ENCODE data around the gene C10orf62. TPM values are rescaled to one million over a fixed set of nuclear protein-coding genes. Genes with fewer than 3 reads are reported as not detected.

C10orf62 gene
- total RNA-seq, 1 experiment from 2014 or later, result not detected

- H3K4me3 ChIP-seq (ENCODE audit: low read depth, low read length), result no peak overlapping the region
- no peak for TF ChIP-seq CTCF (IDR thresholded peaks at IDR 0.05; ENCODE audit: insufficient read depth in 1 of 2, low read depth in 1 of 2, low read length in 1 of 2, severe bottlenecking in 1 of 2, unreplicated experiment in 1 of 2)
- CTCF ChIA-PET, result no interaction called here
- Mint-ChIP-seq H3K4me3 (ENCODE audit: unreplicated experiment) (no peak overlapping the region), H3K27ac (ENCODE audit: unreplicated experiment) (no peak overlapping the region), H3K36me3 (ENCODE audit: insufficient read depth, unreplicated experiment) (no peaks in the 10 kb centered on the region), H3K4me1 (ENCODE audit: low read depth, unreplicated experiment) (peaks cover 7% of the 10 kb centered on the region), H3K9me3 (ENCODE audit: unreplicated experiment) (no peaks in the 10 kb centered on the region), H3K27me3 (ENCODE audit: insufficient read depth, unreplicated experiment) (no peaks in the 10 kb centered on the region)
- DNase-seq, result no peak
- no TSS peak for BruUV-seq (replicated peaks)
- POLR2A ChIA-PET, result no interaction called here
- H3K9me3 ChIP-seq, result no peaks in the 10 kb centered on the region
- H3K4me1 ChIP-seq, result peaks cover 13% of the 10 kb centered on the region
- H3K36me3 ChIP-seq (ENCODE audit: control insufficient read depth, insufficient read depth, low read length), result no peaks in the 10 kb centered on the region
- no peaks in the 10 kb centered on the region for H3K27me3 ChIP-seq (replicated peaks; ENCODE audit: control insufficient read depth, insufficient read depth, low read length)
- intact Hi-C loops (cut with micrococcal nuclease; ENCODE audit: unreplicated experiment), result no loop called here
These were observed 694 bp downstream of the C10orf62 start for GRCh38 chr10:97590082-97590747.

- H3K27me3 Mint-ChIP-seq (ENCODE audit: insufficient read depth, unreplicated experiment), result no peaks in the 10 kb centered on the region
- H3K27ac Mint-ChIP-seq (ENCODE audit: unreplicated experiment), result no peak overlapping the region
- CTCF ChIA-PET, result interaction anchor here (1.0 kb wide), 1 partner anchor 19 kb away, joined by 3 read pairs; the partner anchor contains the start of gene ANKRD2
- peaks cover 2% of the 10 kb centered on the region for H3K4me1 Mint-ChIP-seq (ENCODE audit: low read depth, unreplicated experiment)
- DNase-seq, result no peak
- intact Hi-C loops (cut with micrococcal nuclease; ENCODE audit: unreplicated experiment), result no loop called here
- no peaks in the 10 kb centered on the region for H3K36me3 Mint-ChIP-seq (ENCODE audit: insufficient read depth, unreplicated experiment)
- H3K9me3 Mint-ChIP-seq (ENCODE audit: unreplicated experiment), result no peaks in the 10 kb centered on the region
- no peak for TF ChIP-seq CTCF (IDR thresholded peaks at IDR 0.05; ENCODE audit: insufficient read depth in 1 of 2, low read depth in 1 of 2, low read length in 1 of 2, severe bottlenecking in 1 of 2, unreplicated experiment in 1 of 2)
- Histone ChIP-seq H3K4me1 (peaks cover 8% of the 10 kb centered on the region; the same call in 1 of the 2 replicates), H3K27me3 (replicated peaks; ENCODE audit: control insufficient read depth, insufficient read depth, low read length) (no peaks in the 10 kb centered on the region), H3K4me3 (ENCODE audit: low read depth, low read length) (no peak overlapping the region), H3K9me3 (no peaks in the 10 kb centered on the region), H3K36me3 (ENCODE audit: control insufficient read depth, insufficient read depth, low read length) (no peaks in the 10 kb centered on the region)
- no peak overlapping the region for H3K4me3 Mint-ChIP-seq (ENCODE audit: unreplicated experiment)
- POLR2A ChIA-PET, result no interaction called here
- BruUV-seq (replicated peaks), result no TSS peak
These were observed 1.4 kb downstream of the C10orf62 start for GRCh38 chr10:97590748-97591495.

GRCh38 chr10:97593421-97593820, 3.9 kb downstream of the C10orf62 start:
- H3K4me1 ChIP-seq, result peaks cover 5% of the 10 kb centered on the region; the same call in 1 of the 2 replicates
- no peak for TF ChIP-seq CTCF (IDR thresholded peaks at IDR 0.05; ENCODE audit: insufficient read depth in 1 of 2, low read depth in 1 of 2, low read length in 1 of 2, severe bottlenecking in 1 of 2, unreplicated experiment in 1 of 2)
- H3K4me3 ChIP-seq (ENCODE audit: low read depth, low read length), result no peak overlapping the region
- no TSS peak for BruUV-seq (replicated peaks)
- no peak for DNase-seq
- Mint-ChIP-seq H3K4me3 (ENCODE audit: unreplicated experiment) (no peak overlapping the region), H3K27ac (ENCODE audit: unreplicated experiment) (no peak overlapping the region), H3K9me3 (ENCODE audit: unreplicated experiment) (no peaks in the 10 kb centered on the region), H3K4me1 (ENCODE audit: low read depth, unreplicated experiment) (peaks cover 7% of the 10 kb centered on the region), H3K27me3 (ENCODE audit: insufficient read depth, unreplicated experiment) (no peaks in the 10 kb centered on the region), H3K36me3 (ENCODE audit: insufficient read depth, unreplicated experiment) (no peaks in the 10 kb centered on the region)
- no peaks in the 10 kb centered on the region for H3K36me3 ChIP-seq (ENCODE audit: control insufficient read depth, insufficient read depth, low read length)
- POLR2A ChIA-PET, result no interaction called here
- H3K27me3 ChIP-seq (replicated peaks; ENCODE audit: control insufficient read depth, insufficient read depth, low read length), result no peaks in the 10 kb centered on the region
- H3K9me3 ChIP-seq, result no peaks in the 10 kb centered on the region
- CTCF ChIA-PET, result interaction anchor here (0.6 kb wide), 1 partner anchor 80 kb away, joined by 3 read pairs; no protein-coding TSS in a partner anchor
- intact Hi-C loops (cut with micrococcal nuclease; ENCODE audit: unreplicated experiment), result no loop called here

Measured in Caco-2 (cell line).